K562 (cell line): ENCODE data around the gene DGCR8. TPM values are rescaled to one million over a fixed set of nuclear protein-coding genes. Genes with fewer than 3 reads are reported as not detected.
A peak's percentile ranks its signal among the peaks of the same experiment; 100 is the strongest.

Experiments
- ATAC-seq: fragments of 200-7000 bp; cut with Tn5 transposase; 3 replicates; pipeline ENCODE4 v1.9.1; 2020; ENCODE audit warnings: moderate library complexity
- BruUV-seq: library from RNA; stranded (reverse); fragments of 400-500 nt; replicated peaks from 2 replicates; lab custom pipeline; 2021; lab: Mats Ljungman, UMichigan
- CTCF ChIA-PET: fragments of 300-600 bp; formaldehyde crosslinking; extraction: SDS; loops from one replicate; lab custom pipeline; 2021; ENCODE audit warnings: low intra/inter-chr PET ratio; lab: Yijun Ruan, JAX
- POLR2A ChIA-PET: fragments of 300-600, 350-650 bp; sonication (Branson Sonifier 250); formaldehyde crosslinking; extraction: SDS; loops from one replicate; lab custom pipeline; 2021; ENCODE audit warnings: antibody characterized with exemption, inconsistent platforms; lab: Yijun Ruan, JAX
- DNase-seq, 4 experiments: peaks; one replicate each; pipeline versions ENCODE4 v3.0.0 to v3.0.0-alpha.2; 2011 to 2018; ENCODE audit warnings: low spot score in 3 of 4, mixed read lengths in 3 of 4; ENCODE audit errors: extremely low read depth in 1 of 4
- FAIRE-seq: peaks from 2 replicates; lab custom pipeline; 2011; peaks lifted over from hg19 to GRCh38; lab: Jason Lieb, UNC
- H2AFZ ChIP-seq: 2 replicates; pipeline ENCODE4 v1.6.0; 2011; ENCODE audit warnings: low read depth, low read length, control low read depth, inconsistent platforms
- H3K27ac ChIP-seq: fragments of 200-600 bp; 3 replicates; pipeline ENCODE4 v1.8.0; 2011; ENCODE audit warnings: low read depth, mild to moderate bottlenecking, control low read depth, inconsistent platforms, low read length, moderate library complexity, mixed read lengths; ENCODE audit errors: extremely low read depth
- H3K27me3 ChIP-seq, 2 experiments: fragments of 300-600 bp in 1 of 2; 2 replicates in 1 of 2; 3 replicates in 1 of 2; pipeline versions ENCODE4 v1.6.0 to v1.8.0; 2011; ENCODE audit warnings: inconsistent platforms in 2 of 2, low read length in 2 of 2, mild to moderate bottlenecking in 1 of 2, mixed read lengths in 1 of 2, moderate library complexity in 1 of 2; ENCODE audit not compliant: control insufficient read depth in 2 of 2, insufficient read depth in 2 of 2
- H3K36me3 ChIP-seq: fragments of 300-600 bp; 3 replicates; pipeline ENCODE4 v1.8.0; 2011; ENCODE audit warnings: mild to moderate bottlenecking, low read length, inconsistent platforms; ENCODE audit not compliant: control insufficient read depth, insufficient read depth
- H3K4me1 ChIP-seq, 2 experiments: fragments of 200-600 bp in 1 of 2; replicated peaks in 1 of 2; 2 replicates in 1 of 2; 3 replicates in 1 of 2; pipeline versions ENCODE4 v1.5.1 to v1.8.0; 2011; ENCODE audit warnings: inconsistent platforms in 2 of 2, low read length in 2 of 2, mild to moderate bottlenecking in 1 of 2, mixed read lengths in 1 of 2, moderate library complexity in 1 of 2; ENCODE audit not compliant: control insufficient read depth in 2 of 2, insufficient read depth in 2 of 2
- H3K4me2 ChIP-seq: 2 replicates; pipeline ENCODE4 v1.6.1; 2011; ENCODE audit warnings: low read length, control low read depth, inconsistent platforms, mixed read lengths; ENCODE audit not compliant: insufficient read depth
- H3K4me3 ChIP-seq: fragments of 200-600 bp; sonication (generic), shearing (Covaris generic); 2 replicates; pipeline ENCODE4 v1.5.1; 2016; ENCODE audit warnings: control low read depth, inconsistent platforms
- H3K79me2 ChIP-seq: fragments of 200-600 bp; 3 replicates; pipeline ENCODE4 v1.8.0; 2011; ENCODE audit warnings: low read length, inconsistent platforms; ENCODE audit not compliant: control insufficient read depth, insufficient read depth
- H3K9ac ChIP-seq, 2 experiments: 2 replicates each; pipeline versions ENCODE4 v1.6.0 to v1.6.1; 2011; ENCODE audit warnings: low read depth in 2 of 2, low read length in 2 of 2, control low read depth in 1 of 2, inconsistent platforms in 1 of 2, mild to moderate bottlenecking in 1 of 2, mixed read lengths in 1 of 2; ENCODE audit not compliant: insufficient read depth in 1 of 2
- H3K9me1 ChIP-seq: one replicate; pipeline ENCODE4 v1.6.0; 2011; ENCODE audit warnings: inconsistent platforms, mild to moderate bottlenecking, low read length, moderate library complexity; ENCODE audit not compliant: control insufficient read depth, insufficient read depth
- H3K9me3 ChIP-seq: replicated peaks from 2 replicates; pipeline ENCODE4 v1.5.1; 2011; ENCODE audit warnings: low read depth, low read length, inconsistent platforms; ENCODE audit not compliant: control insufficient read depth, insufficient read depth
- H4K20me1 ChIP-seq: replicated peaks from 2 replicates; pipeline ENCODE4 v1.6.1; 2011; ENCODE audit warnings: low read length, inconsistent platforms, mixed read lengths; ENCODE audit not compliant: control insufficient read depth, insufficient read depth
- ARHGAP35 ChIP-seq: fragments of 450-650 bp; IDR thresholded peaks from 2 replicates; pipeline ENCODE4 v1.6.1; 2018; ENCODE audit not compliant: partially characterized antibody
- CREB3L1 ChIP-seq: fragments of 450-650 bp; IDR thresholded peaks from 2 replicates; pipeline ENCODE4 v1.6.1; 2014; ENCODE audit warnings: low read depth, mild to moderate bottlenecking, moderate library complexity, borderline replicate concordance
- PCBP1 ChIP-seq: fragments of 200-400 bp; formaldehyde crosslinking; IDR thresholded peaks from 2 replicates; pipeline ENCODE4 v1.6.1; 2018; ENCODE audit warnings: mild to moderate bottlenecking, low read depth, low read length; ENCODE audit not compliant: poor library complexity, severe bottlenecking
- PHB2 ChIP-seq: fragments of 450-650 bp; IDR thresholded peaks from 2 replicates; pipeline ENCODE4 v1.6.1; 2017; ENCODE audit warnings: low read depth
- PPARD ChIP-seq: fragments of 250-450 bp; sonication (Bioruptor Pico); IDR thresholded peaks from 2 replicates; pipeline ENCODE4 v1.8.0; 2022; ENCODE audit warnings: inconsistent platforms, mild to moderate bottlenecking, moderate library complexity
- SMARCB1 ChIP-seq: IDR thresholded peaks from 2 replicates; pipeline ENCODE4 v1.6.1; 2011; ENCODE audit warnings: improper control_type of control experiment, low read depth; ENCODE audit not compliant: insufficient read length
- SREBF2 ChIP-seq: sonication (generic); formaldehyde crosslinking; IDR thresholded peaks from 2 replicates; pipeline ENCODE4 v1.4.0; 2020; ENCODE audit warnings: mild to moderate bottlenecking, missing genetic modification reagents
- TEAD4 ChIP-seq, 2 experiments: sonication (generic) in 1 of 2; formaldehyde crosslinking in 1 of 2; IDR thresholded peaks; 2 replicates each; pipeline versions ENCODE4 v1.6.1 to v1.8.0; 2012 to 2022; ENCODE audit warnings: borderline replicate concordance in 1 of 2, inconsistent platforms in 1 of 2, low read length in 1 of 2, mild to moderate bottlenecking in 1 of 2, missing genetic modification reagents in 1 of 2
- USF1 ChIP-seq: sonication (generic); formaldehyde crosslinking; IDR thresholded peaks from 2 replicates; pipeline ENCODE4 v1.9.0; 2022; ENCODE audit warnings: mild to moderate bottlenecking, missing genetic modification reagents
- ZBTB1 ChIP-seq: sonication (generic); formaldehyde crosslinking; IDR thresholded peaks from 2 replicates; pipeline ENCODE4 v1.8.1; 2023; ENCODE audit warnings: missing genetic modification reagents, low read depth, mild to moderate bottlenecking, borderline replicate concordance
- ZBTB43 ChIP-seq: sonication (generic); formaldehyde crosslinking; IDR thresholded peaks from 2 replicates; pipeline ENCODE4 v1.8.0; 2023; ENCODE audit warnings: mild to moderate bottlenecking, missing genetic modification reagents
- ZNF511 ChIP-seq: sonication (generic); formaldehyde crosslinking; IDR thresholded peaks from 2 replicates; pipeline ENCODE4 v1.8.0; 2022; ENCODE audit warnings: mild to moderate bottlenecking, missing genetic modification reagents
- WGBS: fragments of 100-300 bp; shearing (Covaris generic); methylation state at CpG from one replicate; pipeline ENCODE4 v1.1.6; 2016; ENCODE audit warnings: low coverage, mixed read lengths; ENCODE audit not compliant: insufficient coverage; ENCODE audit errors: missing lambda C conversion rate; 5-methylcytosine and 5-hydroxymethylcytosine counted together
- in situ Hi-C: fragments of 300-500 bp; cut with MboI; formaldehyde crosslinking; loops from 4 replicates; pipeline ENCODE4 v1.15.0; 2018; ENCODE audit warnings: inconsistent platforms, mixed read lengths
- intact Hi-C: fragments of 100-400 bp; cut with micrococcal nuclease; formaldehyde crosslinking; loops from 2 replicates; pipeline ENCODE4 v1.14.2; 2022
- polyA plus RNA-seq, 8 experiments: library from polyadenylated mRNA; depleted of rRNA in 4 of 8; stranded (reverse) in 5 of 8; unstranded in 3 of 8; fragments of >200 nt; fragmentation: Nextera tagmentation in 2 of 8; fragmentation: Illumina TruSeq in 1 of 8; extraction: Ambion mirVana in 2 of 8; extraction: Trizol in 1 of 8; gene quantifications; 2 replicates each; pipeline versions ENCODE4 v1.2.1 to v1.2.3, GENCODE V29; 2011 to 2014; ENCODE audit warnings: inconsistent platforms in 1 of 8, missing spikeins in 1 of 8
- total RNA-seq, 7 experiments: library from RNA; depleted of rRNA in 6 of 7; stranded (reverse); fragments of >200 nt in 6 of 7; fragmentation: Illumina TruSeq in 2 of 7; extraction: Trizol in 2 of 7; gene quantifications; 2 replicates each; pipeline versions ENCODE4 v1.2.1 to v1.2.3, GENCODE V29; 2011 to 2021; ENCODE audit warnings: low replicate concordance in 1 of 7

DGCR8 gene
- total and polyA plus RNA-seq, 9 of the 15 experiments (the other 6 are each of a cell fraction or from before 2014, with no cell fraction given): 5.9 to 144 (median 80.1) TPM

- Histone ChIP-seq H3K36me3 (no peaks in the 10 kb centered on the region), H3K27me3 (peaks cover 18 to 54% of the 10 kb centered on the region in 2 experiments; a peak in 4 of 5 replicates), H3K27ac (no peak overlapping the region), H2AFZ (no peak overlapping the region), H3K4me2 (no peak overlapping the region), H4K20me1 (peaks cover 28% of the 10 kb centered on the region), H3K9me1 (no peaks in the 10 kb centered on the region), H3K4me1 (peaks cover 0 to 53% of the 10 kb centered on the region in 2 experiments; a peak in 2 of 5 replicates), H3K9me3 (peaks cover 6% of the 10 kb centered on the region), H3K79me2 (no peaks in the 10 kb centered on the region), H3K9ac (peak overlapping the region in 1 of 2 experiments; percentile 39; a peak in 2 of 4 replicates), H3K4me3 (no peak overlapping the region)
- ChIA-PET CTCF (interaction anchor here (0.6 to 5.5 kb wide), 2 partner anchors 125 to 296 kb away, joined by 3 to 126 read pairs; no protein-coding TSS in a partner anchor), POLR2A (interaction anchor here (0.7 to 1.3 kb wide), 2 partner anchors 125 to 276 kb away, joined by 3 to 5 read pairs; no protein-coding TSS in a partner anchor)
- FAIRE-seq: no peak
- in situ Hi-C loops (loop anchor here (5.0 to 25.0 kb wide), 3 partner anchors 133 to 528 kb away; no protein-coding TSS in a partner anchor), intact Hi-C loops (loop anchor here (5.0 to 10.0 kb wide), 2 partner anchors 33 to 256 kb away; no protein-coding TSS in a partner anchor)
- DNase-seq: peak in 2 of 4 experiments; percentile 70 to 73
- no TSS peak for BruUV-seq
- 2% methylated on average over 9 of the region's 9 CpGs for WGBS
- ATAC-seq: 0 out of 3 replicates have a peak, but pooled peaks have one; percentile 5
- no peak for TF ChIP-seq SREBF2 (CRISPR knock-in tag)
- TF ChIP-seq PHB2: no peak
- no peak for TF ChIP-seq CREB3L1
- TF ChIP-seq ARHGAP35: no peak
- TF ChIP-seq ZNF511 (CRISPR knock-in tag): peak; percentile 58; the same call in 1 of the 2 replicates
- no peak for TF ChIP-seq PPARD (CRISPR knock-in tag)
- 0 out of 2 replicates have a peak, but pooled peaks have one; percentile 12 for TF ChIP-seq ZBTB43
- TF ChIP-seq PCBP1: peak; percentile 22
- TF ChIP-seq TEAD4 (IDR thresholded peaks at IDR 0.05; ENCODE audit: low read length): no peak
- 0 out of 2 replicates have a peak, but pooled peaks have one; percentile 10 for TF ChIP-seq TEAD4 (CRISPR knock-in tag; IDR thresholded peaks at IDR 0.05; ENCODE audit: borderline replicate concordance)
- 0 out of 2 replicates have a peak, but pooled peaks have one; percentile 25 for TF ChIP-seq ZBTB1 (CRISPR knock-in tag)
- peak; percentile 34; the same call in 1 of the 2 replicates for TF ChIP-seq USF1
- TF ChIP-seq SMARCB1: no peak
Measured at GRCh38 chr22:20159076-20159475, 79.0 kb downstream of the DGCR8 start.
